WTC11 (cell line): ENCODE measurements around the gene IL2RA.

ENCODE experiments used
- CREB1 ChIP-seq: sonication (generic); formaldehyde crosslinking; IDR thresholded peaks from 2 replicates; pipeline ENCODE4 v1.8.0; 2023; ENCODE audit warnings: mild to moderate bottlenecking, missing genetic modification reagents
- CTCF ChIP-seq: fragments of 200-600 bp; IDR thresholded peaks from 2 replicates; pipeline ENCODE4 v1.8.0; 2022; ENCODE audit warnings: antibody characterized with exemption
- FOXK1 ChIP-seq: sonication (generic); formaldehyde crosslinking; IDR thresholded peaks from 2 replicates; pipeline ENCODE4 v1.8.0; 2022; ENCODE audit warnings: mild to moderate bottlenecking, moderate library complexity, missing genetic modification reagents
- FOXP4 ChIP-seq: sonication (generic); formaldehyde crosslinking; IDR thresholded peaks from 2 replicates; pipeline ENCODE4 v1.8.0; 2022; ENCODE audit warnings: mild to moderate bottlenecking, missing genetic modification reagents
- JUN ChIP-seq: sonication (generic); formaldehyde crosslinking; IDR thresholded peaks from 2 replicates; pipeline ENCODE4 v1.8.0; 2023; ENCODE audit warnings: mild to moderate bottlenecking, missing genetic modification reagents
- MXD4 ChIP-seq: fragments of 250-450 bp; sonication (Bioruptor Pico); IDR thresholded peaks from 2 replicates; pipeline ENCODE4 v1.8.0; 2021; ENCODE audit warnings: mild to moderate bottlenecking, moderate library complexity, borderline replicate concordance
- NFE2L1 ChIP-seq: sonication (generic); formaldehyde crosslinking; IDR thresholded peaks from 2 replicates; pipeline ENCODE4 v1.8.1; 2023; ENCODE audit warnings: missing genetic modification reagents
- SMAD3 ChIP-seq: sonication (generic); formaldehyde crosslinking; IDR thresholded peaks from 2 replicates; pipeline ENCODE4 v1.8.0; 2022; ENCODE audit warnings: missing genetic modification reagents, mild to moderate bottlenecking, borderline replicate concordance
- TCF7 ChIP-seq: sonication (generic); formaldehyde crosslinking; IDR thresholded peaks from 2 replicates; pipeline ENCODE4 v1.8.0; 2022; ENCODE audit warnings: mild to moderate bottlenecking, low read depth, missing genetic modification reagents, moderate library complexity
- TP53 ChIP-seq: sonication (generic); formaldehyde crosslinking; IDR thresholded peaks from 2 replicates; pipeline ENCODE4 v1.8.1; 2023; ENCODE audit warnings: mild to moderate bottlenecking, missing genetic modification reagents
- ZNF138 ChIP-seq: sonication (generic); formaldehyde crosslinking; conservative IDR thresholded peaks from 2 replicates; pipeline ENCODE4 v1.8.1; 2022; ENCODE audit warnings: mild to moderate bottlenecking, moderate library complexity, missing genetic modification reagents
- TF ChIP-seq, protein P1 (sequence below): sonication (generic); formaldehyde crosslinking; IDR thresholded peaks from 2 replicates; pipeline ENCODE4 v1.8.0; 2022; ENCODE audit warnings: mild to moderate bottlenecking, missing genetic modification reagents
- TF ChIP-seq, protein P2 (sequence below): fragments of 250-450 bp; sonication (Bioruptor Pico); IDR thresholded peaks from 2 replicates; pipeline ENCODE4 v2.1.2; 2022; ENCODE audit warnings: mild to moderate bottlenecking, moderate library complexity

GRCh38 chr10:5975641-5976473 lies 86.3 kb downstream of the IL2RA start:
- TF ChIP-seq TP53 = no peak
- no peak for TF ChIP-seq CTCF
- TF ChIP-seq, protein P1, sequence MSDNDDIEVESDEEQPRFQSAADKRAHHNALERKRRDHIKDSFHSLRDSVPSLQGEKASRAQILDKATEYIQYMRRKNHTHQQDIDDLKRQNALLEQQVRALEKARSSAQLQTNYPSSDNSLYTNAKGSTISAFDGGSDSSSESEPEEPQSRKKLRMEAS = no peak
- TF ChIP-seq CREB1 (CRISPR knock-in tag) = no peak
- TF ChIP-seq FOXP4 (CRISPR knock-in tag) = no peak
- TF ChIP-seq JUN = no peak
- no peak for TF ChIP-seq MXD4 (CRISPR knock-in tag)
- TF ChIP-seq SMAD3 (CRISPR knock-in tag) = no peak
- TF ChIP-seq ZNF138 (CRISPR knock-in tag) = no peak
- TF ChIP-seq, protein P2, sequence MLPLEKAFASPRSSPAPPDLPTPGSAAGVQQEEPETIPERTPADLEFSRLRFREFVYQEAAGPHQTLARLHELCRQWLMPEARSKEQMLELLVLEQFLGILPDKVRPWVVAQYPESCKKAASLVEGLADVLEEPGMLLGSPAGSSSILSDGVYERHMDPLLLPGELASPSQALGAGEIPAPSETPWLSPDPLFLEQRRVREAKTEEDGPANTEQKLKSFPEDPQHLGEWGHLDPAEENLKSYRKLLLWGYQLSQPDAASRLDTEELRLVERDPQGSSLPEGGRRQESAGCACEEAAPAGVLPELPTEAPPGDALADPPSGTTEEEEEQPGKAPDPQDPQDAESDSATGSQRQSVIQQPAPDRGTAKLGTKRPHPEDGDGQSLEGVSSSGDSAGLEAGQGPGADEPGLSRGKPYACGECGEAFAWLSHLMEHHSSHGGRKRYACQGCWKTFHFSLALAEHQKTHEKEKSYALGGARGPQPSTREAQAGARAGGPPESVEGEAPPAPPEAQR (CRISPR knock-in tag) = no peak
- TF ChIP-seq TCF7 (CRISPR knock-in tag) = no peak
- no peak for TF ChIP-seq FOXK1 (CRISPR knock-in tag)
- TF ChIP-seq NFE2L1 (CRISPR knock-in tag) = no peak
